Measurements from ENCODE around the gene PFN4. TPM values are rescaled to one million over a fixed set of nuclear protein-coding genes. Genes with fewer than 3 reads are reported as not detected.
"Not testable (repeated sequence)": the region's sequence is repeated elsewhere in the genome, so short reads cannot be mapped to it uniquely, and the experiment has no call there.

The PFN4 gene
- total RNA-seq, 2 experiments from 2014 or later, result not detected

DNA sequence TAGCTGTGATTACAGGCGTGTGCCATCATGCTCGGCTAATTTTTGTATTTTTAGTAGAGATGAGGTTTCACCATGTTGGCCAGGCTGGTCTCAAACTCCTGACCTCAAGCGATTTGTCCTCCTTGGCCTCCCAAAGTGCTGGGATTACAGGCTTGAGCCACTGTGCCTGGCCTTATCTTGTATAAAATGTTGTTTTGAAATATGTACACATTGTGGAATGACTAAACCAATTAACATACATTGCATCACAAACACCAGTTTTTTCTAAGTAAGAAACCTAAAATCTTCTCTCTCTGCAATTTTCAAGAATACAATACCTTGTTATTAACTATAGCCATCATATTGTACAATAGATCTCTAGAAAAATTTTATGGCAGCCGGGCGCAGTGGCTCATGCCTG is 17.2 kb upstream of the PFN4 start:
- H3K4me1 Mint-ChIP-seq; H3K27me3 Mint-ChIP-seq; POLR2A ChIA-PET; H3K27ac Mint-ChIP-seq; H3K4me3 Mint-ChIP-seq; H3K9me3 Mint-ChIP-seq; H3K36me3 Mint-ChIP-seq (ENCODE audit: low read depth); DNase-seq: not testable (repeated sequence)
- CTCF ChIA-PET, result interaction anchor here (0.6 kb wide), 1 partner anchor 106 kb away, joined by 3 read pairs; no protein-coding TSS in a partner anchor

- no peak for DNase-seq
- H3K4me1 Mint-ChIP-seq, result no peaks in the 10 kb centered on the region
- POLR2A ChIA-PET, result no interaction called here
- CTCF ChIA-PET, result no interaction called here
- H3K27ac Mint-ChIP-seq, result no peak overlapping the region
- H3K36me3 Mint-ChIP-seq (ENCODE audit: low read depth), result peaks cover 3% of the 10 kb centered on the region
- peaks cover 7% of the 10 kb centered on the region for H3K27me3 Mint-ChIP-seq
- H3K9me3 Mint-ChIP-seq, result peaks cover 8% of the 10 kb centered on the region
- H3K4me3 Mint-ChIP-seq, result no peak overlapping the region
These were observed 9.4 kb upstream of the PFN4 start for GRCh38 chr2:24132543-24132942.

DNA sequence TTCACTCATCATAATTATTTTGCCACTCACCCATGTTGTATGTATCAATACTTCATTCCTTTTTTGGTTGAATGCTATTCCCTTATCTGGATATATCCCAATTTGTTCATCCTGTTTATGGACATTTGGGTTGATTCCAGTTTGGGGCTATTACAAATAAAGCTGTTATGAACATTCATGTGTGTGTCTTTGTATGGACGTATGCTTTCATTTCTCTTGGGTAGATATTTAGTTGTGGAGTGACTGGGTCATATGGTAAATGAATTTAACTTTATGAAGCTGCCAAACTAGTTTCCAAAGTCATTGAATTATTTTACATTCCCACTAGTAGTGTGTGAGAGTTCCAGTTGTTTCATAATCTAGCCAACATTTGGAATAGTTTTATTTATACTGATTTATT is 2.8 kb upstream of the PFN4 start:
- Mint-ChIP-seq H3K27ac (no peak overlapping the region), H3K4me1 (peaks cover 17% of the 10 kb centered on the region), H3K36me3 (ENCODE audit: low read depth) (peaks cover 3% of the 10 kb centered on the region), H3K4me3 (no peak overlapping the region), H3K9me3 (no peaks in the 10 kb centered on the region), H3K27me3 (no peaks in the 10 kb centered on the region)
- POLR2A ChIA-PET, result interaction anchor here (1.2 kb wide), 1 partner anchor 50 kb away, joined by 6 read pairs; the partner anchor contains the start of gene SF3B6
- no peak for DNase-seq
- CTCF ChIA-PET, result no interaction called here

DNA sequence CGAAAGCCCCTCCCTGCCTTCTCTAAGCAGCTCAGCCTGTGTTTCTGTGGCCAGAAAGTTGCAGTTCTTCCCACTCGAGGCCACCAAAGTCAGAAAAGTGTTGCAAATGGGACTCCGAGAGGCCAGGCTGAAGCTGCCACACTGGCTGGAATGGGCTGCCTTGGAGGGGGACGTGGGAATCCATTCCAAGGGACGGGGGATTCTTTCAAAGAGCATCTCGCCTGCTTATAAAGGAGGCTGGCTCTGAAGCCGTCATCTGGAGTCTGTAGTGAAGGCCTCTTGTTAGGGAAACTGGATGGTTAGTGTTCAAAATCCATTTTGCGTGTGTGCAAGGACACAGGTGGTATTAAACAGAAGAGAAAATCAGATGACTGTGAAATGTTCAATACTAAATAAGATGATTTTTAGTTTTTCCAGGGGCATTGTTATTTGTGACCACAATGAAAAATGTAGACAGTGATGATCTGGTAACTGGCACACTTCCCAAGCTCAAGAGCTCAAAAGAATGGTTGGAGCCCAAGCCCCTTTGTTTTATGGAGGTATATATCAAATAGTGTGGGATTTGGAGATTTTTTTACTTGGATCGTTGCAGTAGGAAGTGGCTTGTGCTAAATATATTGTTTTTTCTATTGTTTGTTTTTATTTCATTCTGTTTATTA is 917 bp upstream of the PFN4 start:
- Mint-ChIP-seq H3K36me3 (ENCODE audit: low read depth) (peaks cover 3% of the 10 kb centered on the region), H3K27ac (no peak overlapping the region), H3K9me3 (no peaks in the 10 kb centered on the region), H3K4me3 (peak overlapping the region; percentile 71), H3K4me1 (peaks cover 17% of the 10 kb centered on the region), H3K27me3 (no peaks in the 10 kb centered on the region)
- no peak for DNase-seq
- ChIA-PET CTCF (interaction anchor here (1.4 to 2.4 kb wide), 3 partner anchors 40 to 198 kb away, joined by 5 to 9 read pairs (median 8); partner anchors contain the start of genes ATAD2B and TP53I3), POLR2A (interaction anchor here (1.1 to 1.5 kb wide), 5 partner anchors 19 to 198 kb away, joined by 3 to 5 read pairs (median 4); partner anchors contain the start of genes ATAD2B, SF3B6 and WDCP)

GRCh38 chr2:24122366-24123194 is 554 bp downstream of the PFN4 start:
- peaks cover 17% of the 10 kb centered on the region for H3K4me1 Mint-ChIP-seq
- H3K4me3 Mint-ChIP-seq, result peak overlapping the region; percentile 70
- DNase-seq, result no peak
- no peaks in the 10 kb centered on the region for H3K27me3 Mint-ChIP-seq
- H3K27ac Mint-ChIP-seq, result peak overlapping the region; percentile 41
- ChIA-PET CTCF (interaction anchor here (0.9 to 1.9 kb wide), 3 partner anchors 38 to 195 kb away, joined by 5 to 6 read pairs (median 6); partner anchors contain the start of genes ATAD2B and TP53I3), POLR2A (interaction anchor here (0.6 to 1.7 kb wide), 9 partner anchors 39 to 196 kb away, joined by 3 to 5 read pairs (median 3); partner anchors contain the start of genes ATAD2B, FKBP1B, MFSD2B and SF3B6)
- H3K36me3 Mint-ChIP-seq (ENCODE audit: low read depth), result no peaks in the 10 kb centered on the region
- H3K9me3 Mint-ChIP-seq, result no peaks in the 10 kb centered on the region

DNA sequence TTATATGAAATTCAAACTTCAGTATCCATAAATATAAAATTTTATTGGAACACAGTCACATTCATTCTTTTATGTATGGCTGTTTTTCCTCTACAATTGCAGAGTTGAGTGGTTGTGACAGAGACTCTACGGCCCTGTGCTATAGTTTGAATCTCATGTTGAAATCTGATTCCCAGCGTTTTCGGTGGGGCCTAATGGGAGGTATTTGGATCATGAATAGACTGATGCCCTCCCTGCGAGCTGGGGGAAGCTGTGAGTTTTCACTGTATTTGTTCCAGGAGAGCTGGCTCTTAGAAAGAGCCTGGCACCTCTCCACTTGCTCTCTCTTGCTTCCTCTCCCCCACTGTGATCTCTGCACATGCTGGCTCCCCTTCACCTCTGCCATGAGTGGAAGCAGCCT is 1.7 kb downstream of the PFN4 start:
- Mint-ChIP-seq H3K36me3 (ENCODE audit: low read depth) (no peaks in the 10 kb centered on the region), H3K9me3 (no peaks in the 10 kb centered on the region), H3K27me3 (no peaks in the 10 kb centered on the region), H3K4me1 (peaks cover 17% of the 10 kb centered on the region), H3K4me3 (no peak overlapping the region), H3K27ac (no peak overlapping the region)
- ChIA-PET POLR2A (interaction anchor here (0.6 to 1.7 kb wide), 6 partner anchors 14 to 195 kb away, joined by 3 to 5 read pairs (median 4); partner anchors contain the start of genes ATAD2B, FKBP1B and MFSD2B), CTCF (interaction anchor here (1.4 to 1.9 kb wide), 2 partner anchors 37 to 194 kb away, joined by 4 to 5 read pairs; partner anchors contain the start of genes ATAD2B and TP53I3)
- DNase-seq, result no peak

GRCh38 chr2:24121066-24121465 is 2.1 kb downstream of the PFN4 start:
- ChIA-PET POLR2A (interaction anchor here (0.7 kb wide), 1 partner anchor 14 kb away, joined by 4 read pairs; no protein-coding TSS in a partner anchor), CTCF (interaction anchor here (1.3 to 1.9 kb wide), 3 partner anchors 11 to 194 kb away, joined by 4 to 5 read pairs (median 4); partner anchors contain the start of genes ATAD2B and TP53I3)
- Mint-ChIP-seq H3K4me3 (no peak overlapping the region), H3K4me1 (peaks cover 17% of the 10 kb centered on the region), H3K27me3 (no peaks in the 10 kb centered on the region), H3K36me3 (ENCODE audit: low read depth) (no peaks in the 10 kb centered on the region), H3K27ac (no peak overlapping the region), H3K9me3 (no peaks in the 10 kb centered on the region)
- no peak for DNase-seq

DNA sequence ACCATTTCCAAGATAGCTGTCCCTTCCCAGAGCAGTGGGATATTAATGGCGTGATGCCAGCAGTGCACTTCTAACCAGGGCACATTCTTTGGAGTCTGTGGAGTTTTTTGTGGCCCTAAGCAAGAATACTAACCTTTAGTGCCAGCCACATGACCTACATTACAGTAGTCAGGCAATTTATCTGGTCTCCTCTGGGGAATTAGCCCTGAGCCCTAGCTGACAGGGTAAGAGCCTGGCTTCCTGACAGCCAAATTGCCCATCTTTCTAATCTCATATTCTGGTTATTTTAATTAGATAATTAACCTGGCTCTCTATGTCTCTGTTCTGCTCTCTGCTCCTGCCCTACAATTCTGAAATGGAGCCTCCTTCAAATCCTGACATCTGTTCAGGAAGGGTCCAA is 5.2 kb downstream of the PFN4 start:
- Mint-ChIP-seq H3K27ac (no peak overlapping the region), H3K27me3 (no peaks in the 10 kb centered on the region), H3K9me3 (no peaks in the 10 kb centered on the region), H3K4me1 (peaks cover 5% of the 10 kb centered on the region), H3K4me3 (no peak overlapping the region), H3K36me3 (ENCODE audit: low read depth) (no peaks in the 10 kb centered on the region)
- no peak for DNase-seq
- ChIA-PET CTCF (no interaction called here), POLR2A (no interaction called here)

DNA sequence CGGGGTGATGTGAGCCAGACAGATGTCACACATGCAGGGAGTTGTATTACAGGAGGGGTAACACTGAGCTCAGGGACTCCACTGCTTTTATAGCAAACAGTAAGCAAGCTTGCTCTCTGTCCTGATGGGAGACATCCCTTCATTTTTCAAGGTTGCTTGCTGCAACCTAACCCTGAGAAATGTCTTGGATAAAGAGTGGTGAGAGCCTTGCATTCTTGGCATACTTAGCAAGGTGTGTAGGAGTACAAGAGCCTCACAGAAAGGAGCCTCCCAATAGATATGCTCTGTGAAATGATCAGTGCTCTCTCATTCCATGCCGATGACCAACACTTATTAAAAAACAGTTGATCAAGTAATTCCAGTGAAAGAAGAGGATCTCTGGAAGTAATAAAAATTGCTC is 8.1 kb downstream of the PFN4 start:
- Mint-ChIP-seq H3K9me3 (no peaks in the 10 kb centered on the region), H3K4me3 (no peak overlapping the region), H3K27ac (no peak overlapping the region), H3K27me3 (no peaks in the 10 kb centered on the region), H3K36me3 (ENCODE audit: low read depth) (no peaks in the 10 kb centered on the region), H3K4me1 (no peaks in the 10 kb centered on the region)
- no peak for DNase-seq
- ChIA-PET POLR2A (no interaction called here), CTCF (no interaction called here)

DNA sequence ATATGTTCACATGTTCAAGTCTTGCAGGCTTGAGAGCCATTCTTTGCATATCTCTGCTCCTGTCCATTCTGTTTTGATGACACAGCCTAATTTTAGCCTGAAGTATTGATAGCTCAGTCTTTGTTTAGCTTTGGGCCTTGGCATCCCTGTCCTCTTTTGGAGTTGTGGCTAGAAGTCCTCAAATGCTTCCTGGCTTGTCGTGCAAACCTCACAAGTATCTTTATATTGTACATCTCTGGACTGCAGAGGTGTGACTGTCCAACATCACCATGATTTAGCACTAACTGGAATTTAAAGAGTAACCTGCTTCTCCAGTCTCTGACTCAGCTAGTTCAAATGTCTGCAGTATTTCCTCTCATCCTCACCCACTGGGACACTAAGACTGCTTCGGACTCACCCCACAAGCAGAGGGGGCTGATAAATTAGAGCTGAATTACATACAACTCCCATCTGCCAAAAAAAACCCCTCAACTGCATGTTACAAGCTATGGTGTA is 11.7 kb downstream of the PFN4 start:
- H3K36me3 Mint-ChIP-seq (ENCODE audit: low read depth), result no peaks in the 10 kb centered on the region
- POLR2A ChIA-PET, result no interaction called here

GRCh38 chr2:24110660-24111303 is 12.4 kb downstream of the PFN4 start:
- H3K9me3 Mint-ChIP-seq, result peaks cover 22% of the 10 kb centered on the region
- no peak overlapping the region for H3K27ac Mint-ChIP-seq
- no peak for DNase-seq
- H3K4me1 Mint-ChIP-seq, result no peaks in the 10 kb centered on the region
- POLR2A ChIA-PET, result no interaction called here
- H3K4me3 Mint-ChIP-seq, result no peak overlapping the region
- H3K36me3 Mint-ChIP-seq (ENCODE audit: low read depth), result no peaks in the 10 kb centered on the region
- peaks cover 9% of the 10 kb centered on the region for H3K27me3 Mint-ChIP-seq
- CTCF ChIA-PET, result interaction anchor here (1.4 kb wide), 1 partner anchor 10 kb away, joined by 4 read pairs; no protein-coding TSS in a partner anchor

More for the DNA sequence above, 11.7 kb downstream of the PFN4 start:
- H3K27ac Mint-ChIP-seq, result no peak overlapping the region
- H3K4me3 Mint-ChIP-seq, result no peak overlapping the region
- H3K4me1 Mint-ChIP-seq, result no peaks in the 10 kb centered on the region
- peaks cover 9% of the 10 kb centered on the region for H3K27me3 Mint-ChIP-seq
- CTCF ChIA-PET, result interaction anchor here (1.7 kb wide), 1 partner anchor 27 kb away, joined by 4 read pairs; the partner anchor contains the start of gene TP53I3
- peaks cover 19% of the 10 kb centered on the region for H3K9me3 Mint-ChIP-seq
- no peak for DNase-seq

GRCh38 chr2:24109431-24109830 is 13.7 kb downstream of the PFN4 start:
- H3K27me3 Mint-ChIP-seq; CTCF ChIA-PET; H3K27ac Mint-ChIP-seq; DNase-seq; H3K36me3 Mint-ChIP-seq (ENCODE audit: low read depth); H3K4me1 Mint-ChIP-seq; H3K4me3 Mint-ChIP-seq; POLR2A ChIA-PET: not testable (repeated sequence)
- H3K9me3 Mint-ChIP-seq, result peaks cover 22% of the 10 kb centered on the region
